Choroid plexus epithelial cell (primary cell): ENCODE measurements around the gene CFAP57.

ENCODE experiments used
- DNase-seq: peaks from one replicate; pipeline ENCODE4 v3.0.0-alpha.2; 2010; ENCODE audit warnings: low read depth
- H3K4me3 ChIP-seq: 2 replicates; pipeline ENCODE4 v1.5.1; 2011; ENCODE audit warnings: low read depth, mild to moderate bottlenecking, control low read depth, low read length, moderate library complexity
- CTCF ChIP-seq: conservative IDR thresholded peaks from 2 replicates; pipeline ENCODE4 v1.5.1; 2011; ENCODE audit warnings: low read depth, mild to moderate bottlenecking, control low read depth, inconsistent platforms, low read length, moderate library complexity

Gene CFAP57

DNA sequence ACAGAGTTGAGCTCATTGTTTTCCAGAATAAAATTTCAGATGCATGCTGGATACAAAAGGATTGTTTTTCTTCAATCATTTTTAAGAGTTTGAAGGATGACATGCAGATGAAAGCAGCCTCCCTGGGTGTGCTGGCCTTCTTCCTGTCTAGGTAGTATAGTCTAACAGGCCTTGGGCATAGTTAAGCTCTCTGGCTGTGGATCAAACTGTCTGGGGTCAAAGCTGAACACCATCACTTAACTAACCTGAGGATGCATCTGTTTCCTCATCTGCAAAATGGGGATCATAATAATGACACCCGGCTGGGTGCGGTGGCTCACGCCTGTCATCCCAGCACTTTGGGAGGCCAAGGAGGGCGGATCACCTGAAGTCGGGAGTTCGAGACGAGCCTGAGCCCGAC, 122.6 kb downstream of the CFAP57 start:
- no peak overlapping the region for H3K4me3 ChIP-seq
- no peak for DNase-seq
- TF ChIP-seq CTCF, result no peak

DNA sequence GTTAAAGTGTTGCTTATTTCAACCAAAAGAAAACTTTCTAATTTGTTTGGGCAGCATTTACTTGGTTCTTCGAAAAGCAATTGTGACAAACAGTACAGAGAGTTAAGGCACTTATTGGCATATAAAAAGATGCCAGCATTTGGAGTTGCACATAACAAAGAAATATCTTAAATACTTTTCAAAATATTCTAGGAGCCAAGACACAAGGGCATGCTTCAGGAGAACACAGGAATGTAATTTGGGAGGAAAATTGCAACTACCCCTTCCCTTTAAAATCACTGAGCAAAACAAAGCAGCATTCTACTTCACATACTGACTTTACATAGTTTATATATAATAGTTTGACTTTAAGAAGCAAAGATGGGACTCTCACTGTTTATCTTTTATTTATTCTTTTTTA, 124.1 kb downstream of the CFAP57 start:
- H3K4me3 ChIP-seq, result no peak overlapping the region
- no peak for DNase-seq
- TF ChIP-seq CTCF, result no peak

DNA sequence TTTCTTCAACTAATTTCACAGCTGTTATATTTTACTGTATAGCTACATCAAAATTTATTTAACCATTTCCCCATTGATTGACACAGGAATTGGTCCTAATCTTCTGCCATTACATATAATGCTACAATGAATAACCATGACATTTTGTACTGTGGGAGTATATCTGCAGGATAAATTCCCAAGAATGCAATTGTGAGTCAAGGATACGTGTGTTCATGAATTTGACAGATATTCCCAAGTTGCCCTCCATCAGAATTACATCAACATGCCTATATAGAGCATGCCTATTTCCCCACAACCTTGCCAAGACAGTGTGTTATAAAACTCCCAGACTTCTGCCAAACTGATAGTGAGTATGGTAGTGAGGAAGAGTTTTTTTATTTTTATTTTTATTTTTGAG, 125.9 kb downstream of the CFAP57 start:
- no peak for TF ChIP-seq CTCF
- DNase-seq, result no peak
- no peak overlapping the region for H3K4me3 ChIP-seq

GRCh38 chr1:43299101-43299500, 127.0 kb downstream of the CFAP57 start:
- H3K4me3 ChIP-seq, result no peak overlapping the region
- TF ChIP-seq CTCF, result no peak
- DNase-seq, result no peak

- DNase-seq, result no peak
- no peak for TF ChIP-seq CTCF
- H3K4me3 ChIP-seq, result no peak within 1 kb of the TSS
Measured at GRCh38 chr1:43300378-43301094, 128.4 kb downstream of the CFAP57 start, which contains the start of gene TIE1. Gene TIE1 (plus strand): TSS chr1:43300982. CDS start chr1:43301072, 90 bp downstream.

- no peak for DNase-seq
- H3K4me3 ChIP-seq, result no peak overlapping the region
- no peak for TF ChIP-seq CTCF
Measured at GRCh38 chr1:43302201-43302600, 130.1 kb downstream of the CFAP57 start.

GRCh38 chr1:43302721-43303470, 130.8 kb downstream of the CFAP57 start:
- no peak for DNase-seq
- no peak for TF ChIP-seq CTCF

More at GRCh38 chr1:43302721-43303470, 130.8 kb downstream of the CFAP57 start:
- no peak overlapping the region for H3K4me3 ChIP-seq
